Measurements from ENCODE around the gene KLK7.

DNA sequence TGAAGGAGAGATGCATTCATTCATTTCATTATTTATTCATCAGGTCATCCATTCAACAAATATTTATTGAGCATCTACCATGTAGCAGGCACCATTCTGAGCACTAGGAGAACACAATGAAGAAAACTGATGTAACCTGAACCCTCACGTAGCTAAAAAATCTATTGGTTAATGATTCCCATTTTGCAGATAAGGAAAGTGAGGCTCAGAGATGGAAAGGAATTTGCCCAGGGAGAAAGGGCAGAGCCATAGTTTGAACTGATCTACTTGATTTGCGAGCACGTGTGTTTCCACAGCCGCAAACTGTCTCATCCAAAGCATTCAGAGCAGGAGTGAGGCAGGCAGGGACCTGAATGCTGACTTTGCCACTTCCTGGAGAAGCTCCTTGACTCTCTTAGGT is 15.0 kb upstream of the KLK7 start:
- TF ChIP-seq, protein P1, sequence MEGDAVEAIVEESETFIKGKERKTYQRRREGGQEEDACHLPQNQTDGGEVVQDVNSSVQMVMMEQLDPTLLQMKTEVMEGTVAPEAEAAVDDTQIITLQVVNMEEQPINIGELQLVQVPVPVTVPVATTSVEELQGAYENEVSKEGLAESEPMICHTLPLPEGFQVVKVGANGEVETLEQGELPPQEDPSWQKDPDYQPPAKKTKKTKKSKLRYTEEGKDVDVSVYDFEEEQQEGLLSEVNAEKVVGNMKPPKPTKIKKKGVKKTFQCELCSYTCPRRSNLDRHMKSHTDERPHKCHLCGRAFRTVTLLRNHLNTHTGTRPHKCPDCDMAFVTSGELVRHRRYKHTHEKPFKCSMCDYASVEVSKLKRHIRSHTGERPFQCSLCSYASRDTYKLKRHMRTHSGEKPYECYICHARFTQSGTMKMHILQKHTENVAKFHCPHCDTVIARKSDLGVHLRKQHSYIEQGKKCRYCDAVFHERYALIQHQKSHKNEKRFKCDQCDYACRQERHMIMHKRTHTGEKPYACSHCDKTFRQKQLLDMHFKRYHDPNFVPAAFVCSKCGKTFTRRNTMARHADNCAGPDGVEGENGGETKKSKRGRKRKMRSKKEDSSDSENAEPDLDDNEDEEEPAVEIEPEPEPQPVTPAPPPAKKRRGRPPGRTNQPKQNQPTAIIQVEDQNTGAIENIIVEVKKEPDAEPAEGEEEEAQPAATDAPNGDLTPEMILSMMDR (IDR thresholded peaks at IDR 0.05; ENCODE audit: poor library complexity) = no peak
- TF ChIP-seq EZH2phosphoT487 (IDR thresholded peaks at IDR 0.05; ENCODE audit: low read depth, severe bottlenecking, unreplicated experiment) = no peak

Data from hepatocyte (in vitro differentiated cells).